Measurements from ENCODE around the gene MEIOSIN.

The MEIOSIN gene

GRCh38 chr19:45701676-45702075, 31.6 kb upstream of the MEIOSIN start:
- H3K27ac ChIP-seq = no peak overlapping the region
- TF ChIP-seq ZFX (IDR thresholded peaks at IDR 0.05) = no peak
- no peak for TF ChIP-seq CTCF (conservative IDR thresholded peaks at IDR 0.05)

GRCh38 chr19:45705115-45705514, 28.1 kb upstream of the MEIOSIN start:
- TF ChIP-seq ZFX (IDR thresholded peaks at IDR 0.05) (no peak), CTCF (conservative IDR thresholded peaks at IDR 0.05) (no peak)
- no peak overlapping the region for H3K27ac ChIP-seq

- no peak overlapping the region for H3K27ac ChIP-seq
These were observed 27.4 kb upstream of the MEIOSIN start for GRCh38 chr19:45705710-45706415.

GRCh38 chr19:45710356-45711130, 22.7 kb upstream of the MEIOSIN start:
- H3K27ac ChIP-seq = no peak overlapping the region
- no peak for TF ChIP-seq CTCF (conservative IDR thresholded peaks at IDR 0.05)
- no peak for TF ChIP-seq ZFX (IDR thresholded peaks at IDR 0.05)

More at GRCh38 chr19:45705710-45706415, 27.4 kb upstream of the MEIOSIN start:
- no peak for TF ChIP-seq ZFX (IDR thresholded peaks at IDR 0.05)
- no peak for TF ChIP-seq CTCF (conservative IDR thresholded peaks at IDR 0.05)

GRCh38 chr19:45711851-45712698, 21.2 kb upstream of the MEIOSIN start:
- no peak for TF ChIP-seq ZFX (IDR thresholded peaks at IDR 0.05)
- no peak for TF ChIP-seq CTCF (conservative IDR thresholded peaks at IDR 0.05)
- no peak overlapping the region for H3K27ac ChIP-seq

- TF ChIP-seq CTCF (conservative IDR thresholded peaks at IDR 0.05) (no peak), ZFX (IDR thresholded peaks at IDR 0.05) (no peak)
- H3K27ac ChIP-seq = no peak overlapping the region
These were observed 20.6 kb upstream of the MEIOSIN start for GRCh38 chr19:45712699-45713067.

Measured in C4-2B (cell line).